GM19239 (cell line): ENCODE measurements around the gene PCSK6.

ENCODE experiments used
- DNase-seq: peaks from one replicate; pipeline ENCODE4 v3.0.0; 2011; ENCODE audit warnings: low spot score; ENCODE audit not compliant: insufficient read length
- FAIRE-seq: peaks from 2 replicates; lab custom pipeline; 2011; peaks lifted over from hg19 to GRCh38; lab: Jason Lieb, UNC

The PCSK6 gene

DNA sequence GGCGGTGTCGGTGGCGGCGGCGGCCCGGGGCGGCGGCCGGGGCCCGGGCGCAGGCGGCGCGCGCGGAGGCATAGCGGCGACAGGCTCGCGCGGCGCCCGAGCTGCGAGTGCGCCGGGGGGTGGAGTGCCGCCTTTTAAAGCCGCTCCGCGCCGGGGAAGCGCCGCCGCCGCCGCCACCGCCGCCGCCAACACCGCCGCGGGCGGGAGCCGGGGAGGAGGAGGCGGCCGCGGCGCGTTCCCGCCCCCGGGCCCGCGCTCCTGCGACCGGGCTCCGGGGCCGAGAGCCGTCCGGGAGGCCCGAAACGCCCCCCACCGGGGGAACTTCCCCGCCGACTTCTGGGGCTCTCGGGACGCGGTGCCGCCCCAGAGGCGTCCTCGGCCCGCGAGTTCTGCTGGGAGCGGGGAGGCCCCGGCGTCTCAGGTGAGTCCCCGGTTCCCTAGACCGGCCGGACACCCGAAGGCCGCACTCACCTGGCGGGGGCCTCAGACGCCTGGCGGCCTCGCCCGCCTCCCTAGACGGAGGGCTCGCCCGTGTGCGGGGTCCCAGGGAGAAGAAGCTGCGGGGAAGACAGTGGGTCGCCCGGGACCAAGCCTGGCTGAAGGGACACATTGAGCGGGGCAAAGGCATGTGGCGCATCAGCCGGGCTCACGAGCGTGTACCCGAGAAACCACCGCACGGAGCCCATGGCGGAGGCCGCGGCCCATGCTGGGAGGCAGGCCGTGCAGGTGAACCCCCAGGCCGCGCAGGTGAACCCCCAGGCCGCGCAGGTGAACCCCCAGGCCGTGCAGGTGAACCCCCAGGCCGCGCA is at the start of gene PCSK6:
PCSK6 (minus strand) TSS at position 109 of the 809 bp plus-strand sequence; CDS start at position 72, 37 bp downstream.
- FAIRE-seq (no peak), DNase-seq (no peak)

DNA sequence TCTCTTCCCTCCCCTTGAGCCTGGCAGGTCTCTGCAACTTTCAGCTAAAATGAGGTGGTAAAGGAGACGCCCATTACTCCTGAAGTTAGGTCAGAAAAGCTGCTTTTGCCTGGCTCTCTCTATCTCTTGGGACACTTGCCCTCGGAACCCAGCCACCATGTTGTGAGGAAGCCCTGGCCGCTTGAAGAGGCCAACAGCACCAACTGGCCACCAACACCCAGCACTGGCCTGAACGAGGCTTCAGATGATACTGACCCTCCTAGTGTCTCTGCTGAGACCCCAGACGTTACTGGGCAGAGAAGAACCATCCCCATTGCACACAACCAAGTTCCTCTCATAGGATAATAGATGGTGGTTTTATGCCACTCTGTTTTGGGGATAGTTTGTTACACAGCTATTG is 49.5 kb upstream of the PCSK6 start:
- no peak for DNase-seq
- FAIRE-seq: no peak

DNA sequence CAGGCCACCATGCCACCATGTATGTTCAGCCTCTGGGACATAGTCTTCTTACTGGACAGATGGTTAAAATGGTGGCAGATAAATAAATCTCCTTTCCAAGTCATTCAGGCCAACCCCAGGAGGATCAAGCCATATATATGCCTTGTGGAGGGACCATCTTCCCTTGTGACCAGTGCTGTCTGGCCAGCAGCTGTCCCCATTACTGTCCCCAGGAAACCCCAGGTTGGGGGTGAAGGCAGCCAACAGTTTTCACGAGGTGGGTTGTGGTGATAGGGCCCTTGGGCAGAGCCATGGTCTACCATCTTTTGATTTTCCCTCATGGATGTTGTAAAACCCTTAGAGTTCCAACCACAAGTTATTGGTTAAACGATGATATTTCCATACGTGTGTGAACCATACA is 48.7 kb upstream of the PCSK6 start:
- DNase-seq (no peak), FAIRE-seq (no peak)

- DNase-seq: no peak
- no peak for FAIRE-seq
Observed at GRCh38 chr15:101537483-101538080, 48.1 kb upstream of the PCSK6 start.

GRCh38 chr15:101536875-101537405 is 47.4 kb upstream of the PCSK6 start:
- FAIRE-seq (no peak), DNase-seq (no peak)

- FAIRE-seq (no peak), DNase-seq (no peak)
Observed at GRCh38 chr15:101536166-101536874, 46.8 kb upstream of the PCSK6 start.

GRCh38 chr15:101535170-101535902 is 45.8 kb upstream of the PCSK6 start:
- no peak for DNase-seq
- FAIRE-seq: no peak

GRCh38 chr15:101534376-101534970 is 45.0 kb upstream of the PCSK6 start:
- DNase-seq (no peak), FAIRE-seq (no peak)

DNA sequence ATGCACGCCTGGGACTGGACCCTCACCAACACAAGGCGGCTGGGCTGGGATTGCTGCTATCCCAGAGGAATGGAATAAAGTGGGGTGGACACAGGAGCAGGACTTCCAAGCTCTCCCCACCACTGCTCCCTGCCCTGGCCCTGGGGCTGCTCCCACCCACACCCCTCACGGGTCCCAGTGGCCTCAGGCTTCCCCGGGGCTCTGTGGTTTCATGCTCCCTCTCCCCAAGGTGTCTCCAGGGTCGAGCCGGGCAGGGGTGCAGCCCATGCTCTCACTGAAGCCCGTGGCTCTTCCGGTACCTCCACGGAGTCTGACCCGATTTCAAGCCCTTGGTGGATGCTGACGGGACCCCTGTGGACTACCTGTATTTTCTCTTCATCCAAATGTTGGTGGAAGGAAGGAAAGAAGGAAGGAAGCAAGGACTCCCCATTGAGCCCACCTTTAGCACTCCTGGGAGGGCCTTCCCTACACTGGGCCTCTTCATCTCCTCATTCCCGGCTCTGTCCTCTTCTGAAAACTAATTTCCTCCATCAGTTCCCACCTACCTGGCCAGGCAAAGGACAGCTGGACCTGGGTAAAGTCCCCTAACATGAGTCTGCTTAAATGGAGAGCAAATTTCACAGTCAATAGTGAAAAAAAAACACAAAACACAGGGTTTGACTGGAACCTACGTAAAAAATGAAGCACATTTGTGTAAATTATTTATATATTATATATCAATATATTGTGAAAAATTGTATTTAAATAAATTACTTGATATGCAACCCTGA is 44.0 kb upstream of the PCSK6 start:
- no peak for DNase-seq

GRCh38 chr15:101532865-101533264 is 43.4 kb upstream of the PCSK6 start:
- no peak for FAIRE-seq
- no peak for DNase-seq

More for the DNA sequence above, 44.0 kb upstream of the PCSK6 start:
- no peak for FAIRE-seq

GRCh38 chr15:101531170-101531569 is 41.7 kb upstream of the PCSK6 start:
- FAIRE-seq: no peak
- no peak for DNase-seq

GRCh38 chr15:101530224-101530958 is 40.9 kb upstream of the PCSK6 start:
- DNase-seq (no peak), FAIRE-seq (no peak)

DNA sequence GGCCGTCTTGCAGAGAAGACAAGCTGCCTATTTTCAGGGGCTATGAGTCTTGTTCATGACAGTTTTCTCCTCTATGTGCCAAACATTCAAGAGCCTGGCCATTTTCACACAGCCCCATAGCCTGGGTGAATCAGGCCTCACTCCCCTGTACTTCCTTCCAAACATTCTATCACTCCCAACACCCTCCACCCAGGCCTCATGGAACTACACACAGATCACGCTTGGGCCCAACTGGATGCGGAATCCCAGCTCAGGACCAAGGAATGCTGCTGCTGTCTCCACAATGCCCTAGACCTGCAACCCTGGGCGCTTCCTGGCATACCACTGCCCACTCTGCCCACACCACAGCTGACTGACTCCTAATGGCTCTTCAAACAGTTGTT is 39.4 kb upstream of the PCSK6 start:
- DNase-seq: no peak

DNA sequence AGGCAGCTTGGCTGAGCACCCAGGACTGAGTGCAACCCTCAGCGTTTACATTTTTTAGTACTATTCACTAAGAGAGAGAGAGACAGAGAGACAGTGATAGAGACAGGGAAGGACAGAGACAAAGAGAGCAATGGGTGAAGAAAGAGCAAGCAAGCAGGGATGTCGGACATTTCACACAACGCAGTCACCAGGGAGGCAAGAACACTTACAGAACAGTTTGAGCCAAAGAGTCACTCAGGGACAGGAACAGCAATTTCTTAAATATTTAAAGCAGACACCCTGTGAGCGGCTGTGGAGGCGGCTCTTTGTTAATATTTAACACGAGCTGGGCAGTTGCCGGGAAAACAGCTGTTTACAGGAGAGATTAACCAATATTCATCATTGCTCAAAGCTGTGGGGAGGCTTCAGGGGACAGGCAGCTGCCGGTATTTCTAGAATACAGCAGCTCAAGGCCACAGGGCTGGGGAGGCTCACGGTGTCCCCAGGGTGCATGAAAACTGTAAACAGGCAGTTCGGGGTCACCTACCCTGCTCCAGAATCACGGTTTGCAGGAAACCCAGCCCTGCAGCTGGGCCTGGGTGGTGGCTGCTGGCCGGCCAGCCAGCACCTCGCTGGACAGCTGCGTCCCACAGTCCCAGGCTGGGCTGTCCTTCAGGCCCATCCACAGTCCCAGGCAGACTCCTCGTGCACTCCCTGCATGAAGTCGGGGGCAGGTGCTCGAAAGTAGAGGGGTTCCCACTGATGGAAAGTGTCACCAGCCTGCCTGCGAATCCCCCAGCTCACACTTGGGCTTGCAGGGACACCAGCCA is 38.8 kb upstream of the PCSK6 start:
- DNase-seq (no peak), FAIRE-seq (no peak)

More for the DNA sequence above, 39.4 kb upstream of the PCSK6 start:
- no peak for FAIRE-seq

GRCh38 chr15:101526890-101527289 is 37.4 kb upstream of the PCSK6 start:
- FAIRE-seq: no peak
- no peak for DNase-seq

- FAIRE-seq (no peak), DNase-seq (no peak)
Observed at GRCh38 chr15:101526442-101526841, 36.9 kb upstream of the PCSK6 start.

DNA sequence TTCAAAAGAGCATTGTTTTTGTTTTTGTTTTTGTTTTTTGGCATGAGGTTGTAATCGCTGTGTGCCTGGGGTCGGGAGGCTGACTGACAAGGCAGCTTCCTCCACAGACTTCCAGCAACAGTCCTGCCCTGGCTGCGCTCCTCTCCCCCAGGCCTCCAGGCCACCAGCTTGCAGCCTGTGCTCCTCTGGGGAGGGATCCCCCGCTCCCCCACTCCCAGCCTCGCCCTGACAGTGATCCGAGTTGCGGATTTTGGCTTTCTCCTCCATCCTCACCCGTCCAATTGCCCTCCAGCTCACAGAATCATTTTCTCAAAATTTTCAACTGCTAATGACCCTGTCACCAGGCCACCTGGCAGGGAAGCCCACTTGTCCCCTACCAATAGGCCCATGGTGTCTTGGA is 36.5 kb upstream of the PCSK6 start:
- no peak for FAIRE-seq

More for the DNA sequence above, 36.5 kb upstream of the PCSK6 start:
- DNase-seq: no peak
